ENCODE data around the gene CHCHD3. TPM values are rescaled to one million over a fixed set of nuclear protein-coding genes. Genes with fewer than 3 reads are reported as not detected.

CHCHD3 gene
- polyA plus RNA-seq, 2 of the 4 experiments (the other 2 are of a cell fraction): 96.7 to 139 TPM

DNA sequence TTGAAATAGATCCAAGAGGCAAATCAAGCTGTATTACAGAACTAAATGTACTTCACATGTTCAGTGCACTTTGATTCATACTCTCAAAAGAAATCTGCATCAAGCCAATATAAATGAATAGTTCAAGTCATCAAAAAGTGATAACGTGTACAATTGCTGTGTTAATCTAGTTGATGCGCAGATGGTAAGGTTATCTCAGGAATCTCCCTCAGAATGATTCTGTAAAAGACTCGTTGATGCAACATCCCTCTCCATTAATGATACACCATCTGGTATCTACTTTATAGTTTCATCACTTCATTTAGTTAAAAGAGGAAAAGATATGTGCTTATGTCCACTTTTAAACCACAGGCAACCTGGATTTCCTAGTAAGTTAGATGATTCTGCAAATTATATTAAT is 200.6 kb downstream of the CHCHD3 start:
- no peak overlapping the region for H3K27ac ChIP-seq
- CTCF ChIA-PET: interaction anchor here (1.5 kb wide), 1 partner anchor 17 kb away, joined by 3 read pairs; no protein-coding TSS in a partner anchor
- H3K4me3 ChIP-seq: no peak overlapping the region
- TF ChIP-seq JUNB (IDR thresholded peaks at IDR 0.05) (no peak), FOSB (CRISPR knock-in tag; IDR thresholded peaks at IDR 0.05) (no peak), KDM1A (IDR thresholded peaks at IDR 0.05; ENCODE audit: low read depth) (no peak), HEYL (CRISPR knock-in tag; IDR thresholded peaks at IDR 0.05) (no peak), HOXB13 (CRISPR knock-in tag; IDR thresholded peaks at IDR 0.05; ENCODE audit: low read depth) (no peak), ZSCAN20 (CRISPR knock-in tag; IDR thresholded peaks at IDR 0.05) (no peak), EHF (CRISPR knock-in tag; IDR thresholded peaks at IDR 0.05) (no peak), POLR2AphosphoS2 (conservative IDR thresholded peaks at IDR 0.05; ENCODE audit: low read length) (no peak), RCOR1 (IDR thresholded peaks at IDR 0.05; ENCODE audit: low read depth, low read length) (no peak), ZC3H11A (IDR thresholded peaks at IDR 0.05) (no peak), TP53 (CRISPR knock-in tag; IDR thresholded peaks at IDR 0.05) (no peak), ESRRA (IDR thresholded peaks at IDR 0.05; ENCODE audit: borderline replicate concordance, low read length) (no peak), NR3C1 (IDR thresholded peaks at IDR 0.05) (no peak)
- TF ChIP-seq, protein P1, sequence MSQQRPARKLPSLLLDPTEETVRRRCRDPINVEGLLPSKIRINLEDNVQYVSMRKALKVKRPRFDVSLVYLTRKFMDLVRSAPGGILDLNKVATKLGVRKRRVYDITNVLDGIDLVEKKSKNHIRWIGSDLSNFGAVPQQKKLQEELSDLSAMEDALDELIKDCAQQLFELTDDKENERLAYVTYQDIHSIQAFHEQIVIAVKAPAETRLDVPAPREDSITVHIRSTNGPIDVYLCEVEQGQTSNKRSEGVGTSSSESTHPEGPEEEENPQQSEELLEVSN (IDR thresholded peaks at IDR 0.05; ENCODE audit: borderline replicate concordance, low read depth): no peak
- TF ChIP-seq, protein P2, sequence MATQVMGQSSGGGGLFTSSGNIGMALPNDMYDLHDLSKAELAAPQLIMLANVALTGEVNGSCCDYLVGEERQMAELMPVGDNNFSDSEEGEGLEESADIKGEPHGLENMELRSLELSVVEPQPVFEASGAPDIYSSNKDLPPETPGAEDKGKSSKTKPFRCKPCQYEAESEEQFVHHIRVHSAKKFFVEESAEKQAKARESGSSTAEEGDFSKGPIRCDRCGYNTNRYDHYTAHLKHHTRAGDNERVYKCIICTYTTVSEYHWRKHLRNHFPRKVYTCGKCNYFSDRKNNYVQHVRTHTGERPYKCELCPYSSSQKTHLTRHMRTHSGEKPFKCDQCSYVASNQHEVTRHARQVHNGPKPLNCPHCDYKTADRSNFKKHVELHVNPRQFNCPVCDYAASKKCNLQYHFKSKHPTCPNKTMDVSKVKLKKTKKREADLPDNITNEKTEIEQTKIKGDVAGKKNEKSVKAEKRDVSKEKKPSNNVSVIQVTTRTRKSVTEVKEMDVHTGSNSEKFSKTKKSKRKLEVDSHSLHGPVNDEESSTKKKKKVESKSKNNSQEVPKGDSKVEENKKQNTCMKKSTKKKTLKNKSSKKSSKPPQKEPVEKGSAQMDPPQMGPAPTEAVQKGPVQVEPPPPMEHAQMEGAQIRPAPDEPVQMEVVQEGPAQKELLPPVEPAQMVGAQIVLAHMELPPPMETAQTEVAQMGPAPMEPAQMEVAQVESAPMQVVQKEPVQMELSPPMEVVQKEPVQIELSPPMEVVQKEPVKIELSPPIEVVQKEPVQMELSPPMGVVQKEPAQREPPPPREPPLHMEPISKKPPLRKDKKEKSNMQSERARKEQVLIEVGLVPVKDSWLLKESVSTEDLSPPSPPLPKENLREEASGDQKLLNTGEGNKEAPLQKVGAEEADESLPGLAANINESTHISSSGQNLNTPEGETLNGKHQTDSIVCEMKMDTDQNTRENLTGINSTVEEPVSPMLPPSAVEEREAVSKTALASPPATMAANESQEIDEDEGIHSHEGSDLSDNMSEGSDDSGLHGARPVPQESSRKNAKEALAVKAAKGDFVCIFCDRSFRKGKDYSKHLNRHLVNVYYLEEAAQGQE (IDR thresholded peaks at IDR 0.05): no peak
- TF ChIP-seq, protein P3, sequence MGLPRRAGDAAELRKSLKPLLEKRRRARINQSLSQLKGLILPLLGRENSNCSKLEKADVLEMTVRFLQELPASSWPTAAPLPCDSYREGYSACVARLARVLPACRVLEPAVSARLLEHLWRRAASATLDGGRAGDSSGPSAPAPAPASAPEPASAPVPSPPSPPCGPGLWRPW (IDR thresholded peaks at IDR 0.05): no peak
- TF ChIP-seq, protein P4, sequence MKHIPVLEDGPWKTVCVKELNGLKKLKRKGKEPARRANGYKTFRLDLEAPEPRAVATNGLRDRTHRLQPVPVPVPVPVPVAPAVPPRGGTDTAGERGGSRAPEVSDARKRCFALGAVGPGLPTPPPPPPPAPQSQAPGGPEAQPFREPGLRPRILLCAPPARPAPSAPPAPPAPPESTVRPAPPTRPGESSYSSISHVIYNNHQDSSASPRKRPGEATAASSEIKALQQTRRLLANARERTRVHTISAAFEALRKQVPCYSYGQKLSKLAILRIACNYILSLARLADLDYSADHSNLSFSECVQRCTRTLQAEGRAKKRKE (CRISPR knock-in tag; IDR thresholded peaks at IDR 0.05; ENCODE audit: low read depth): no peak
- FAIRE-seq (peak; percentile 46), ATAC-seq (no peak), DNase-seq (ENCODE audit: low read depth in 1 of 2, low spot score in 1 of 2) (no peak)
- H3K4me2 ChIP-seq: no peak overlapping the region
- no peaks in the 10 kb centered on the region for H3K9me3 ChIP-seq
- 93% methylated on average over 3 of the region's 3 CpGs for WGBS (ENCODE audit: missing lambda C conversion rate)
- no peaks in the 10 kb centered on the region for H3K4me1 ChIP-seq
- POLR2A ChIA-PET: no interaction called here

GRCh38 chr7:132879579-132879978 is 202.3 kb downstream of the CHCHD3 start:
- POLR2A ChIA-PET: no interaction called here
- no peak overlapping the region for H3K4me2 ChIP-seq
- ATAC-seq: no peak
- CTCF ChIA-PET: interaction anchor here (0.6 to 1.5 kb wide), 4 partner anchors 9 to 465 kb away, joined by 3 to 5 read pairs (median 4); no protein-coding TSS in a partner anchor
- no peaks in the 10 kb centered on the region for H3K9me3 ChIP-seq
- no peaks in the 10 kb centered on the region for H3K4me1 ChIP-seq
- DNase-seq (ENCODE audit: low read depth in 1 of 2, low spot score in 1 of 2): no peak
- no peak overlapping the region for H3K4me3 ChIP-seq
- FAIRE-seq: no peak
- H3K27ac ChIP-seq: no peak overlapping the region
- 96% methylated on average over 7 of the region's 7 CpGs for WGBS (ENCODE audit: missing lambda C conversion rate)
- TF ChIP-seq ZFP36 (IDR thresholded peaks at IDR 0.05; ENCODE audit: borderline replicate concordance, partially characterized antibody): no peak
- no peak for TF ChIP-seq FOXS1 (CRISPR knock-in tag; IDR thresholded peaks at IDR 0.05)
- no peak for TF ChIP-seq SREBF2 (IDR thresholded peaks at IDR 0.05)
- no peak for TF ChIP-seq RARB (CRISPR knock-in tag; IDR thresholded peaks at IDR 0.05)
- no peak for TF ChIP-seq EP300 (IDR thresholded peaks at IDR 0.05)
- TF ChIP-seq ELK1 (IDR thresholded peaks at IDR 0.05; ENCODE audit: low read depth, low read length): no peak
- no peak for TF ChIP-seq NR3C1 (IDR thresholded peaks at IDR 0.05)
- no peak for TF ChIP-seq ESRRA (IDR thresholded peaks at IDR 0.05; ENCODE audit: borderline replicate concordance, low read length)
- TF ChIP-seq MYC (IDR thresholded peaks at IDR 0.05; ENCODE audit: borderline replicate concordance, low read length): no peak
- no peak for TF ChIP-seq KDM5A (IDR thresholded peaks at IDR 0.05)
- no peak for TF ChIP-seq RAD21 (conservative IDR thresholded peaks at IDR 0.05 in 1 of 2, IDR thresholded peaks at IDR 0.05 in 1 of 2)
- TF ChIP-seq EHMT2 (IDR thresholded peaks at IDR 0.05; ENCODE audit: low read depth): no peak
- TF ChIP-seq, protein P2 (IDR thresholded peaks at IDR 0.05): no peak
- no peak for TF ChIP-seq CBX2 (IDR thresholded peaks at IDR 0.05; ENCODE audit: borderline replicate concordance, low read depth)
